ENCODE results near the gene TENM4. TPM values are rescaled to one million over a fixed set of nuclear protein-coding genes. Genes with fewer than 3 reads are reported as not detected.

TENM4 gene
- total RNA-seq, 4 donors from 2014 or later = 0.88 to 61.5 (median 4.0) TPM

- TF ChIP-seq POLR2A (IDR thresholded peaks at IDR 0.05) (no peak), CTCF (IDR thresholded peaks at IDR 0.05) (no peak)
- Histone ChIP-seq H3K4me1 (no peaks in the 10 kb centered on the region), H3K27me3 (no peaks in the 10 kb centered on the region), H3K36me3 (no peaks in the 10 kb centered on the region), H3K27ac (no peak overlapping the region), H3K9me3 (no peaks in the 10 kb centered on the region), H3K4me3 (no peak overlapping the region)
- DNase-seq = no peak
- intact Hi-C loops (cut with DNase I; ENCODE audit: low total_unique reads) = no loop called here
Observed at GRCh38 chr11:79128291-79128690, 312.5 kb downstream of the TENM4 start.

GRCh38 chr11:79122759-79123158 is 318.1 kb downstream of the TENM4 start:
- intact Hi-C loops (cut with DNase I; ENCODE audit: low total_unique reads) = no loop called here
- TF ChIP-seq POLR2A (IDR thresholded peaks at IDR 0.05) (no peak), CTCF (IDR thresholded peaks at IDR 0.05) (no peak)
- Histone ChIP-seq H3K36me3 (no peaks in the 10 kb centered on the region), H3K27ac (no peak overlapping the region), H3K4me1 (no peaks in the 10 kb centered on the region), H3K4me3 (no peak overlapping the region), H3K27me3 (no peaks in the 10 kb centered on the region), H3K9me3 (no peaks in the 10 kb centered on the region)
- no peak for DNase-seq

GRCh38 chr11:79121351-79121750 is 319.5 kb downstream of the TENM4 start:
- no peak overlapping the region for H3K27ac ChIP-seq
- no peak for DNase-seq
- no peaks in the 10 kb centered on the region for H3K27me3 ChIP-seq
- H3K4me1 ChIP-seq = no peaks in the 10 kb centered on the region
- intact Hi-C loops (cut with DNase I; ENCODE audit: low total_unique reads) = no loop called here
- H3K9me3 ChIP-seq = no peaks in the 10 kb centered on the region
- H3K4me3 ChIP-seq = no peak overlapping the region
- TF ChIP-seq POLR2A (IDR thresholded peaks at IDR 0.05) = no peak
- TF ChIP-seq CTCF (IDR thresholded peaks at IDR 0.05) = no peak
- no peaks in the 10 kb centered on the region for H3K36me3 ChIP-seq

GRCh38 chr11:79119491-79120284 is 321.1 kb downstream of the TENM4 start:
- H3K27me3 ChIP-seq = no peaks in the 10 kb centered on the region
- H3K4me3 ChIP-seq = no peak overlapping the region
- no peak overlapping the region for H3K27ac ChIP-seq
- no peaks in the 10 kb centered on the region for H3K9me3 ChIP-seq
- DNase-seq = no peak
- no peaks in the 10 kb centered on the region for H3K36me3 ChIP-seq
- H3K4me1 ChIP-seq = no peaks in the 10 kb centered on the region
- TF ChIP-seq CTCF (IDR thresholded peaks at IDR 0.05) (no peak), POLR2A (IDR thresholded peaks at IDR 0.05) (no peak)
- intact Hi-C loops (cut with DNase I; ENCODE audit: low total_unique reads) = no loop called here

DNA sequence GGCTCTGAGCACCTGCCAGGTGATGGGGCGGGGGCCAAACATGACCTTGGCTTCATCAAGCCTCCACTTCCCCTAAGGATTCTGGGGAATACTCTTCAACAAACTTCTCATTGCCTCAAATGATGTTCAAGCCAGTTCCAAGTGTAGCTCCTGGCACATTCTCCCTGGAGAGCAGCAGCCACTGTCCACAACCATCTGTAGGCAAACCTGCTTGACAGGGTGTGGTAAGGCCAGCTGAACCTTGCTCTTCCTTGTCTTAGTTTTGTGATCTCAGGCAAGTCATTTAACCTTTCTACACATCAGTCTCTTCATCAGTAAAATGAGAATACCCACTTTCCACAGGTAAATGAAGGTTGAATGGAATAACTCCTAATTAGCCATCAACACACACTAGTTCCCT is 323.3 kb downstream of the TENM4 start:
- Histone ChIP-seq H3K27me3 (no peaks in the 10 kb centered on the region), H3K4me1 (no peaks in the 10 kb centered on the region), H3K4me3 (no peak overlapping the region), H3K27ac (no peak overlapping the region), H3K9me3 (no peaks in the 10 kb centered on the region), H3K36me3 (no peaks in the 10 kb centered on the region)
- DNase-seq = no peak
- no peak for TF ChIP-seq POLR2A (IDR thresholded peaks at IDR 0.05)
- TF ChIP-seq CTCF (IDR thresholded peaks at IDR 0.05) = no peak
- intact Hi-C loops (cut with DNase I; ENCODE audit: low total_unique reads) = no loop called here

All from uterus (tissue), 4 donors.